GM21723 (cell line): ENCODE measurements around the gene SCART1.
"Not testable (repeated sequence)": the region's sequence is repeated elsewhere in the genome, so short reads cannot be mapped to it uniquely, and the experiment has no call there.

Source experiments
- ATAC-seq: cut with Tn5 transposase; IDR thresholded peaks from one replicate; pipeline ENCODE4 v1.9.1; 2021; ENCODE audit warnings: mild to moderate bottlenecking, moderate library complexity; ENCODE audit not compliant: unreplicated experiment

The SCART1 gene

GRCh38 chr10:133469205-133469604 is 15.5 kb downstream of the SCART1 start:
- not testable (repeated sequence) for ATAC-seq

GRCh38 chr10:133471300-133472109 is 17.8 kb downstream of the SCART1 start:
- no peak for ATAC-seq

GRCh38 chr10:133473270-133473669 is 19.5 kb downstream of the SCART1 start:
- ATAC-seq = no peak

- no peak for ATAC-seq
These were observed 20.3 kb downstream of the SCART1 start for GRCh38 chr10:133474027-133474426.

GRCh38 chr10:133474665-133475424 is 21.1 kb downstream of the SCART1 start:
- ATAC-seq = no peak

GRCh38 chr10:133475425-133475734 is 21.6 kb downstream of the SCART1 start:
- ATAC-seq = no peak

GRCh38 chr10:133475821-133476640 is 22.3 kb downstream of the SCART1 start:
- ATAC-seq = no peak

GRCh38 chr10:133476641-133476990 is 22.9 kb downstream of the SCART1 start:
- no peak for ATAC-seq

- no peak for ATAC-seq
These were observed 27.4 kb downstream of the SCART1 start for GRCh38 chr10:133481086-133481643.

GRCh38 chr10:133481657-133482056 is 27.9 kb downstream of the SCART1 start:
- no peak for ATAC-seq

GRCh38 chr10:133484818-133485217 is 31.1 kb downstream of the SCART1 start:
- ATAC-seq = no peak

- ATAC-seq = no peak
These were observed 33.3 kb downstream of the SCART1 start for GRCh38 chr10:133487085-133487484.

GRCh38 chr10:133488354-133488753 is 34.6 kb downstream of the SCART1 start:
- no peak for ATAC-seq

- ATAC-seq = peak; percentile 70
These were observed 36.3 kb downstream of the SCART1 start for GRCh38 chr10:133489816-133490588.

- ATAC-seq = not testable (repeated sequence)
These were observed 39.8 kb downstream of the SCART1 start for GRCh38 chr10:133493562-133493961.

GRCh38 chr10:133497363-133497762 is 43.6 kb downstream of the SCART1 start:
- ATAC-seq = not testable (repeated sequence)

GRCh38 chr10:133499176-133499575 is 45.4 kb downstream of the SCART1 start:
- ATAC-seq = not testable (repeated sequence)

- ATAC-seq = not testable (repeated sequence)
These were observed 47.2 kb downstream of the SCART1 start for GRCh38 chr10:133500897-133501296.

- no peak for ATAC-seq
These were observed 56.0 kb downstream of the SCART1 start for GRCh38 chr10:133509700-133510099.

- ATAC-seq = no peak
These were observed 57.7 kb downstream of the SCART1 start for GRCh38 chr10:133511408-133511807.
